GM19023 (cell line): Measurements from ENCODE around the gene HYLS1.

ENCODE experiments used
- ATAC-seq: cut with Tn5 transposase; IDR thresholded peaks from one replicate; pipeline ENCODE4 v1.9.1; 2021; ENCODE audit warnings: mild to moderate bottlenecking, moderate library complexity; ENCODE audit not compliant: unreplicated experiment

Gene HYLS1

DNA sequence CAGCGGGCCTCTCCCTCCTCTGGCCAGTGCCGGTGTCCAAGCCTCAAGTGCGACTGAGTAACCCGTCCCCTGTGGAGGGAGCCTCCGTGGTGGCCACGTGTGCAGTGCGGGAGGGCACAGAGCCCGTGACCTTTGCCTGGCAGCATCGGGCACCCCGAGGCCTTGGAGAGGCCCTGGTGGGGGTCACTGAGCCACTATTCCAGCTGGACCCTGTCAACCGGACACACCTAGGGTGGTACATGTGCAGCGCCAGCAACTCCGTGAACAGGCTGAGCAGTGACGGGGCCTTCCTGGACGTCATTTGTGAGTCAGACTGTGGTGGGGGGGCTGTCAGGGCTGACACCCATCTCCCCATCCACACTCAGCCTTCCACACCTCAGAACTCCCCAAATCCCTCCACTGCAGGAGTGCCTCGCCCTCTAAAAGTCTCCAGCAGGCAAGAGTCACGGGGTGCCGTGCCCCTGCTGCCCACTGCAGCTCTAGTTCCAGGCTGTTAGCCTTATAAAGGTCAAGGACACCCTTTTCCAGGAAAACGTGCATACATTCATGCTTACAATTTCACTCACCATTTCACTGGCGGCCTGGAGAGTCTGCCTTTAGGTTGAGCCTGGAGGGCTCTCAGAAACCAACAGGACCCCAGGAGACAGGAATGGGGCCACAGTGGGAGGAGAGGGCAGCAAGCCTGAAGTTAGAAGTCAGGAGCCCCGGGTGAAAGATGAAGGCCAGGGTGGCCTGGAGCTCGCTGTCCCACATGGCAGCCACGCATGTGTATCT is 61.0 kb downstream of the HYLS1 start:
- no peak for ATAC-seq

DNA sequence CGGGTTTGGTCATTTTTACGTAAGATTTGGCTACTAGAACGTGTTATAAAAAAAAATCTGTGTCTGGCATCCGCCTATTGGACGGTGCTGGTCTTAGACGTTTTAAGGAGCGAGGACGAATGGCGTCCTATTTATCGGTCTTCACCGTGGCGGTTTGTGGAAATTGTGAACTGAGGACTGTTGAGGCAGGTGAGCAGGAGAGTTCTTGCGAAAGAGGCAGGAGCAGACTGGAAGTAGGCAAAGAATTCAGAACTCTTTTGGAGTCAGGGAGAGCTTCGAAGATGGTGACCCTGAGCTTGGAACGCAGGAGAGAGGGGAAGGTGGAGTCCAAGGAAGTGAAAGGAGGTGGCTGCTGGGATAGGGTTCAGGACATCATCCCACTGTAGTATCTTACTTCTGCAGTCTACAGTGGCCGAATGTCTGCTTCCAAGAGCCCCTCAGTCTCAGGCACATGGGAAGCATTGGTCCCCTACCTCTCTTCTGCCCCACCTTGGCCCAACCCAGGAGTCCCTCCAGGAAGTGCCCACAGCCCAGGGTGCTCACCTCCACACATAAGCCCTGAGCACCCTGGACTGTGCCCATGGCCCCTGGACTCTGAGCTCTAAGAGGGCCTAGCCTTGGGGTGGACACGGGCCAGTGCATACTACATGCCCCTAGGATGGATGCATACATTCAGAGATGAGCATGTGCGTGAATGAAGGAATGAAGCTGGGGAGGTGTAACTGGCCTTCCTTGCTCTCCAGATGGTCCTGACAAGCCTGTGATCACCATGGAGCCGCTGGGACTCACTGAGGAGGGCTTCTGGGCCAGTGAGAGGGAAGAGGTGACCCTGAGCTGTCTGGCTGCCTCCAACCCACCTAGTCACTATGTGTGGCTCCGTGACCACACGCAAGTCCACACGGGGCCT is 62.1 kb downstream of the HYLS1 start:
- no peak for ATAC-seq

- ATAC-seq, result no peak
Measured at GRCh38 chr11:125950178-125950490, 62.7 kb downstream of the HYLS1 start.
